Mesenchymal stem cell (in vitro differentiated cells and primary cell): ENCODE results near the gene MED27.

Experiments used
- DNase-seq: peaks from one replicate; pipeline ENCODE4 v3.0.0-alpha.2; 2013
- H2AFZ ChIP-seq: one replicate; pipeline ENCODE4 v1.6.1; 2013; ENCODE audit warnings: low read depth, mild to moderate bottlenecking, control low read depth, inconsistent platforms, low read length, moderate library complexity
- H2AK5ac ChIP-seq: 2 replicates; pipeline ENCODE4 v1.6.1; 2013; ENCODE audit warnings: low read length, moderate library complexity, mild to moderate bottlenecking, inconsistent platforms; ENCODE audit not compliant: severe bottlenecking
- H2BK120ac ChIP-seq: one replicate; pipeline ENCODE4 v1.6.1; 2013; ENCODE audit warnings: low read depth, mild to moderate bottlenecking, inconsistent platforms, low read length, moderate library complexity
- H2BK12ac ChIP-seq, 2 experiments: one replicate each; pipeline ENCODE4 v1.6.1; 2013; ENCODE audit warnings: inconsistent platforms in 2 of 2, low read length in 2 of 2, mild to moderate bottlenecking in 2 of 2, moderate library complexity in 2 of 2, control low read depth in 1 of 2
- H2BK15ac ChIP-seq: one replicate; pipeline ENCODE4 v1.6.1; 2013; ENCODE audit warnings: mild to moderate bottlenecking, low read depth, inconsistent platforms; ENCODE audit not compliant: poor library complexity, severe bottlenecking
- H2BK5ac ChIP-seq: 2 replicates; pipeline ENCODE4 v1.6.1; 2013; ENCODE audit warnings: low read depth, mild to moderate bottlenecking, low read length, control low read depth, inconsistent platforms; ENCODE audit not compliant: poor library complexity, severe bottlenecking
- H3K14ac ChIP-seq, 2 experiments: one replicate each; pipeline ENCODE4 v1.6.1; 2013; ENCODE audit warnings: inconsistent platforms in 2 of 2, low read length in 2 of 2, control low read depth in 1 of 2, mild to moderate bottlenecking in 1 of 2, moderate library complexity in 1 of 2
- H3K18ac ChIP-seq, 2 experiments: one replicate each; pipeline ENCODE4 v1.6.1; 2013; ENCODE audit warnings: inconsistent platforms in 2 of 2, low read length in 2 of 2, control low read depth in 1 of 2, low read depth in 1 of 2, mild to moderate bottlenecking in 1 of 2
- H3K23ac ChIP-seq, 2 experiments: one replicate each; pipeline ENCODE4 v1.6.1; 2013; ENCODE audit warnings: inconsistent platforms in 2 of 2, low read length in 2 of 2, mild to moderate bottlenecking in 2 of 2, moderate library complexity in 2 of 2, control low read depth in 1 of 2
- H3K27ac ChIP-seq: 2 replicates; pipeline ENCODE4 v1.5.1; 2013; ENCODE audit warnings: mild to moderate bottlenecking, moderate library complexity, low read length, control low read depth, inconsistent platforms; ENCODE audit not compliant: poor library complexity, severe bottlenecking
- H3K27me3 ChIP-seq, 2 experiments: 2 replicates each; pipeline versions ENCODE4 v1.6.1 to v1.7.0; 2013; ENCODE audit warnings: low read length in 2 of 2, mild to moderate bottlenecking in 2 of 2, moderate library complexity in 2 of 2, control low read depth in 1 of 2, inconsistent platforms in 1 of 2; ENCODE audit not compliant: control insufficient read depth in 1 of 2, insufficient read depth in 1 of 2
- H3K36me3 ChIP-seq, 2 experiments: 2 replicates each; pipeline versions ENCODE4 v1.6.1 to v1.7.0; 2013; ENCODE audit warnings: low read length in 2 of 2, control low read depth in 1 of 2, inconsistent platforms in 1 of 2, low read depth in 1 of 2, mild to moderate bottlenecking in 1 of 2; ENCODE audit not compliant: insufficient read depth in 2 of 2, control insufficient read depth in 1 of 2
- H3K4ac ChIP-seq, 2 experiments: one replicate each; pipeline ENCODE4 v1.6.1; 2013; ENCODE audit warnings: inconsistent platforms in 2 of 2, low read length in 2 of 2, mild to moderate bottlenecking in 2 of 2, moderate library complexity in 2 of 2, control low read depth in 1 of 2, low read depth in 1 of 2
- H3K4me1 ChIP-seq: 2 replicates; pipeline ENCODE4 v1.6.1; 2013; ENCODE audit warnings: low read depth, low read length, control low read depth; ENCODE audit not compliant: control insufficient read depth, insufficient read depth
- H3K4me2 ChIP-seq: 2 replicates; pipeline ENCODE4 v1.6.1; 2013; ENCODE audit warnings: low read length, mild to moderate bottlenecking, inconsistent platforms; ENCODE audit not compliant: poor library complexity, severe bottlenecking
- H3K4me3 ChIP-seq, 2 experiments: 2 replicates each; pipeline versions ENCODE4 v1.5.1 to v1.7.0; 2013; ENCODE audit warnings: low read length in 2 of 2, mild to moderate bottlenecking in 2 of 2, control low read depth in 1 of 2, low read depth in 1 of 2; ENCODE audit not compliant: insufficient read depth in 1 of 2
- H3K79me1 ChIP-seq: replicated peaks from 2 replicates; pipeline ENCODE4 v1.6.1; 2013; ENCODE audit warnings: mild to moderate bottlenecking, control low read depth, low read length, inconsistent platforms; ENCODE audit not compliant: poor library complexity, severe bottlenecking
- H3K9ac ChIP-seq: 2 replicates; pipeline ENCODE4 v1.7.0; 2013; ENCODE audit warnings: mild to moderate bottlenecking, low read length, moderate library complexity
- H3K9me3 ChIP-seq: 2 replicates; pipeline ENCODE4 v1.7.0; 2013; ENCODE audit warnings: mild to moderate bottlenecking, low read length; ENCODE audit not compliant: control insufficient read depth
- H4K8ac ChIP-seq: one replicate; pipeline ENCODE4 v1.6.1; 2013; ENCODE audit warnings: inconsistent platforms, mild to moderate bottlenecking, low read length, moderate library complexity
- H4K91ac ChIP-seq: one replicate; pipeline ENCODE4 v1.6.1; 2013; ENCODE audit warnings: mild to moderate bottlenecking, low read length, inconsistent platforms
- WGBS: methylation state at CpG from one replicate; pipeline ENCODE4 v1.1.7; 2013; ENCODE audit warnings: mixed read lengths; 5-methylcytosine and 5-hydroxymethylcytosine counted together

The MED27 gene

GRCh38 chr9:131872702-131873101 lies 207.0 kb downstream of the MED27 start:
- Histone ChIP-seq H3K36me3 (peaks cover 0 to 36% of the 10 kb centered on the region in 2 experiments), H2BK120ac (no peak overlapping the region), H3K23ac (no peak overlapping the region), H3K79me1 (peaks cover 4% of the 10 kb centered on the region), H4K8ac (no peak overlapping the region), H2BK5ac (no peak overlapping the region), H2BK12ac (no peak overlapping the region), H2AFZ (no peak overlapping the region), H3K4me3 (no peak overlapping the region), H3K4me1 (peaks cover 2% of the 10 kb centered on the region), H3K27ac (no peak overlapping the region), H2BK15ac (no peak overlapping the region), H3K14ac (no peak overlapping the region), H3K4ac (no peak overlapping the region), H2AK5ac (no peak overlapping the region), H3K18ac (no peak overlapping the region), H4K91ac (no peak overlapping the region), H3K4me2 (no peak overlapping the region), H3K9me3 (no peaks in the 10 kb centered on the region), H3K9ac (no peak overlapping the region), H3K27me3 (no peaks in the 10 kb centered on the region)
- 91% methylated on average over 4 of the region's 4 CpGs for WGBS
- no peak for DNase-seq

GRCh38 chr9:131872006-131872405 lies 207.7 kb downstream of the MED27 start:
- H3K4me2 ChIP-seq: no peak overlapping the region
- no peak overlapping the region for H3K9ac ChIP-seq
- H3K18ac ChIP-seq: no peak overlapping the region
- peaks cover 0 to 36% of the 10 kb centered on the region in 2 experiments for H3K36me3 ChIP-seq
- no peak overlapping the region for H3K4ac ChIP-seq
- no peak overlapping the region for H2AFZ ChIP-seq
- 84% methylated on average over 15 of the region's 15 CpGs for WGBS
- H3K27me3 ChIP-seq: no peaks in the 10 kb centered on the region
- no peak overlapping the region for H2BK120ac ChIP-seq
- H4K91ac ChIP-seq: no peak overlapping the region
- no peak overlapping the region for H3K4me3 ChIP-seq
- no peak overlapping the region for H2BK5ac ChIP-seq
- no peak for DNase-seq
- no peak overlapping the region for H2AK5ac ChIP-seq
- no peak overlapping the region for H2BK15ac ChIP-seq
- peaks cover 5% of the 10 kb centered on the region for H3K79me1 ChIP-seq
- H3K27ac ChIP-seq: no peak overlapping the region
- peaks cover 2% of the 10 kb centered on the region for H3K4me1 ChIP-seq
- no peak overlapping the region for H4K8ac ChIP-seq
- H3K23ac ChIP-seq: no peak overlapping the region
- H2BK12ac ChIP-seq: no peak overlapping the region
- H3K9me3 ChIP-seq: no peaks in the 10 kb centered on the region
- H3K14ac ChIP-seq: no peak overlapping the region

- Histone ChIP-seq H2BK120ac (no peak overlapping the region), H3K9ac (no peak overlapping the region), H2BK12ac (no peak overlapping the region), H2AFZ (no peak overlapping the region), H2BK5ac (no peak overlapping the region), H3K4me3 (no peak overlapping the region), H3K4me2 (no peak overlapping the region), H3K36me3 (peaks cover 0 to 23% of the 10 kb centered on the region in 2 experiments), H3K18ac (no peak overlapping the region), H4K91ac (no peak overlapping the region), H3K27me3 (no peaks in the 10 kb centered on the region), H3K23ac (no peak overlapping the region), H2BK15ac (no peak overlapping the region), H3K14ac (no peak overlapping the region), H3K27ac (no peak overlapping the region), H3K9me3 (no peaks in the 10 kb centered on the region), H3K4me1 (no peaks in the 10 kb centered on the region), H2AK5ac (no peak overlapping the region), H3K79me1 (peaks cover 2% of the 10 kb centered on the region), H3K4ac (no peak overlapping the region), H4K8ac (no peak overlapping the region)
- WGBS: 94% methylated on average over 12 of the region's 12 CpGs
- no peak for DNase-seq
These were observed 209.5 kb downstream of the MED27 start for GRCh38 chr9:131870156-131870555.

GRCh38 chr9:131869348-131869747 lies 210.3 kb downstream of the MED27 start:
- H2AK5ac ChIP-seq: no peak overlapping the region
- H2BK5ac ChIP-seq: no peak overlapping the region
- H3K14ac ChIP-seq: no peak overlapping the region
- no peak overlapping the region for H3K4me2 ChIP-seq
- H4K91ac ChIP-seq: no peak overlapping the region
- H3K9me3 ChIP-seq: no peaks in the 10 kb centered on the region
- no peak for DNase-seq
- no peak overlapping the region for H3K4ac ChIP-seq
- H2BK120ac ChIP-seq: no peak overlapping the region
- H2AFZ ChIP-seq: no peak overlapping the region
- no peak overlapping the region for H3K18ac ChIP-seq
- H3K9ac ChIP-seq: no peak overlapping the region
- 47% methylated on average over 8 of the region's 8 CpGs for WGBS
- H3K4me3 ChIP-seq: no peak overlapping the region
- H3K79me1 ChIP-seq: peaks cover 4% of the 10 kb centered on the region
- peaks cover 0 to 23% of the 10 kb centered on the region in 2 experiments for H3K36me3 ChIP-seq
- no peaks in the 10 kb centered on the region for H3K4me1 ChIP-seq
- H2BK12ac ChIP-seq: no peak overlapping the region
- H3K27ac ChIP-seq: no peak overlapping the region
- no peak overlapping the region for H2BK15ac ChIP-seq
- no peaks in the 10 kb centered on the region for H3K27me3 ChIP-seq
- H4K8ac ChIP-seq: no peak overlapping the region
- no peak overlapping the region for H3K23ac ChIP-seq
